GM21825 (cell line): Measurements from ENCODE around the gene IL34.
"Not testable (repeated sequence)": the region's sequence is repeated elsewhere in the genome, so short reads cannot be mapped to it uniquely, and the experiment has no call there.

Experiments
- ATAC-seq: cut with Tn5 transposase; IDR thresholded peaks from one replicate; pipeline ENCODE4 v1.9.1; 2021; ENCODE audit warnings: mild to moderate bottlenecking, moderate library complexity; ENCODE audit not compliant: unreplicated experiment

The IL34 gene

DNA sequence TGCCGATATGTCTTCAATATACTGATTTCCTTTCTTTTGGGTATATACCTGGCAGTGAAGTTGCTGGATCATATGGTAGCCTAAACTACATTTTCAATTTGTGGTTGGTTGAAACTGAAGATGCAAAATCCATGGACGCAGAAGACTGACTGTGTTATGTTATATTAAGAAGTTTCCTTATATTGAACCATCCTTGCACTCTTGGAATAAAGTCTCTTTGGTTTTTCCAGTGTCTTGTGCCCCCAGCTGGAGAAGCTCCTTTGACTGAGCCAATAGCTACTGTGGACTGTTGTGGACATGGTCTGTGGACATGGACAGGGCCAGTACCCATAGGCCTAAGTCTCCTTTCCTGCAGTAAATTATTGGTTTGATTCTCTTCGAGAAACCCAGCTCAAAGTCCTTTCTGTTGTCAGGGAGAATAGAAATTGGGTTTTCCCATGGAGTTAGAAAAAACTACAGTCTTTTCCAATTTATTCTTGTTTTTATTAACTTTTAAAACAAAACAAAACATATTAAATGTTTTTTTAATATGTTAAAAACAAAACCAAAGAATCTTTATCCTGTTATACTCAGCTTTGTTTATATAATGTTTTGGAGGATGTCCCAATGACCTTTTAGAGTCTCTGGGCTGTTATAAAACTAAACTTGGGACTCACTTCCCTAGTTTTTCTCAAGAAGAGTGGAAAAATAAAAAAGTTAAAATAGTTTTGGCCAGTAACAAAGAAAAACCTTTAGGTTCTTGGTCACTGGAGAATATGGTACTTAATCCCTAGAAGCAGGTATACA lies 15.2 kb upstream of the IL34 start:
- ATAC-seq = no peak

GRCh38 chr16:70632273-70632672 lies 14.1 kb upstream of the IL34 start:
- no peak for ATAC-seq

GRCh38 chr16:70633617-70634016 lies 12.7 kb upstream of the IL34 start:
- ATAC-seq = not testable (repeated sequence)

DNA sequence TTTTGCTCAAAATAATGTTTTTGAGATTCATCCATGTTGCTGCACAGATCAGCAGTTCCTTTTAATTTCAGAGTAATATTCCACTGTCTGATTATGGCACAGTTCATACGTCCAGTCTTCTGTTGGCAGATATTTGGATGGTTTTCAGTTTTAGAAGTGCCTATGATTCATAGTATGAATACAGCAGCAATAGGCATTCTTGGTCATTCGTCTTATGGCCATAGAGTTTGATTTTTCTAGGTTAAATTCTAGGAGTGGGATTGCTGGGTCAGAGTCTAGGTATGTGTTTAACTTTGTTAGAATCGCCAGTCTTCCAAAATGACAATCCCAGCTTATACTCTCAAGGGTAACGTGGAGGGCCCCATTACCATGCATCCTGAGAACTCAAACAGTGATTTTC lies 11.5 kb upstream of the IL34 start:
- no peak for ATAC-seq

DNA sequence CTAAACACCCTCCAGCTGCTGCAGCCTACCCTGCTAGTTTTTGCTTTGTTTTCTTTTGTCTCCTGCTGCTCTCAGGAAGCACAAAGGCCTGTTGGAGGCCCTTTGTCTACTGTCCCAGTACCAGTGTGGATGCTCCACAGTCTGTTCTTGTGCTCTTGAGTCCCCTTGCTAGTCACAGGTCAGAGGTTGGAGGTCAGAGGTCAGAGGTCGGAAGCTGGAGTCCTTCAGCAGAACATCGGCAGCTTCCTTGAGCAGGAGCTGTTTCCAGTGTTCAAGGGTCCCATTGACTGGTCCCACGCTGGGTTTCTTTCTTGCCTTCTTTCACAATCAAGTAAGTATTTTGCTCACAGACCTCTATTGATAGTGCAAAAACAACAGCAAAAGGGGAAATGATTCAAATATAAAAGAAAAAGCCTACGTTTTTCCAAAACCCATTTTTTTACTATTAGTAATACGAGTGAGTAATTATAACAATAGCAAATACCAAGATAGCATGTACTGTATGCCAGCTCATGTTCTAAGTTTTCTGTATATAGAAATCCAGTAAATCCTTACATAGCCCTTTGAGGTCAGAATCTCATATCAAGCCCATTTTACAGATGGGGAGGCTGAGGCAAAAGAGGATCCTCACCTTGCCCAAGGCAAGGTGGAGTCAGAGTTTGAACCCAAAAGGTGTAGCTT lies 10.9 kb upstream of the IL34 start:
- ATAC-seq = no peak

- no peak for ATAC-seq
These were observed 7.3 kb upstream of the IL34 start for GRCh38 chr16:70638814-70639792.

GRCh38 chr16:70642633-70643032 lies 3.7 kb upstream of the IL34 start:
- ATAC-seq = no peak

GRCh38 chr16:70643264-70643663 lies 3.1 kb upstream of the IL34 start:
- not testable (repeated sequence) for ATAC-seq

GRCh38 chr16:70644763-70645597 lies 1.4 kb upstream of the IL34 start:
- ATAC-seq = no peak

- ATAC-seq = no peak
These were observed 1.3 kb downstream of the IL34 start for GRCh38 chr16:70647441-70648359.

GRCh38 chr16:70648606-70649005 lies 2.2 kb downstream of the IL34 start:
- no peak for ATAC-seq

DNA sequence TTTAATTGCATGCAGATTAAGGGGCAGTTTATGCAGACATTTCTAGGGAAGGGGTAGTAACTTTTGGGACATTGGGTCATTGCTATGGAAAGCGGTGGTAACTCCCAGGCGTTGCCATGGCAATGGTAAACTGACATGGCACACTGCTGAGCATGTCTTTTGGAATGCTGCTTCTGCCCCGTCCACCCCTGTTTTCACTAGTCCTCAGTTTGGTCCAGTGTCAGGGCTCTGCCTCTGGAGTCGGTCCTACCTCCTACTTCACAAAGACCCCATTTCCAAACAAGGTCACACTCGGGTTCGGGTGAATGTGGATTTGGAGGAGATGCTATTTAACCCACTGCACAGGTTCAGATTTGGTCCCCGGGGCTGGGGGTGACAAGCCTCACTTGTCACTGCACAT lies 2.9 kb downstream of the IL34 start:
- no peak for ATAC-seq

- no peak for ATAC-seq
These were observed 3.9 kb downstream of the IL34 start for GRCh38 chr16:70650216-70650615.

DNA sequence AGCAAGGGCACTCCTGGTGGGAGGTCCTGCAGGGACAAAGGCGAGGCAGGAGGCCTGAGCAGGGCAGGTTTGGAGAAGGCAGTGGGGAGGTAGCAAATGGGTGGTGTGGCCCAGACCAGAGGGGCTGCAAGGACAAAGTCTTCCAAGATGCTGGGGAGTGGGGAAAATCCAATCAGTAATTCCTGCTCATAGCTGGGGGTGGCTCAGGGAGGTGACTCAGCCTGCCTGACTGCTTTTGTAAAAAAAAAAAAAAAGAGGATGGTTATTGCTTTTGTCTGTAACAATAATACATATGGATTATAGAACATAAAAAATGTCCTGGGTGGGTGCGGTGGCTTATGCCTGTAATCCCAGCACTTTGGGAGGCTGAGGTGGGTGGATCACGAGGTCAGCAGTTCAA lies 5.2 kb downstream of the IL34 start:
- no peak for ATAC-seq

- ATAC-seq = no peak
These were observed 6.0 kb downstream of the IL34 start for GRCh38 chr16:70652322-70652721.

DNA sequence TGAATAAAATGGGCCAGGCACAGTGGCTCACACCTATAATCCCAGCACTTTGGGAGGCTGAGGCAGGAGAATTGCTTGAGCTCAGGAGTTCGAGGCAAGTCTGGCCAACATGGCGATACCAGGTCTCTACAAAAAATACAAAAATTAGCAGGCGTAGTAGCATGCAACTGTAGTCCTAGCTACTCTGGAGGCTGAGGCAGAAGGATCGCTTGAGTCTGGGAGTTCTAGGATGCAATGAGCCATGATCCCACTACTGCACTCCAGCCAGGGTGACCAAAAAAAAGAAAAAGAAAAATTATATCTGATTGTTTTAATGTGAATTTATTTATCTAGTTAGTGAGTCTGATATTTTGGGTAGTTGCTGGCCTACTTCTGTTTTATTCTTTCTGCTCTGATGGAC lies 7.0 kb downstream of the IL34 start:
- ATAC-seq = no peak

DNA sequence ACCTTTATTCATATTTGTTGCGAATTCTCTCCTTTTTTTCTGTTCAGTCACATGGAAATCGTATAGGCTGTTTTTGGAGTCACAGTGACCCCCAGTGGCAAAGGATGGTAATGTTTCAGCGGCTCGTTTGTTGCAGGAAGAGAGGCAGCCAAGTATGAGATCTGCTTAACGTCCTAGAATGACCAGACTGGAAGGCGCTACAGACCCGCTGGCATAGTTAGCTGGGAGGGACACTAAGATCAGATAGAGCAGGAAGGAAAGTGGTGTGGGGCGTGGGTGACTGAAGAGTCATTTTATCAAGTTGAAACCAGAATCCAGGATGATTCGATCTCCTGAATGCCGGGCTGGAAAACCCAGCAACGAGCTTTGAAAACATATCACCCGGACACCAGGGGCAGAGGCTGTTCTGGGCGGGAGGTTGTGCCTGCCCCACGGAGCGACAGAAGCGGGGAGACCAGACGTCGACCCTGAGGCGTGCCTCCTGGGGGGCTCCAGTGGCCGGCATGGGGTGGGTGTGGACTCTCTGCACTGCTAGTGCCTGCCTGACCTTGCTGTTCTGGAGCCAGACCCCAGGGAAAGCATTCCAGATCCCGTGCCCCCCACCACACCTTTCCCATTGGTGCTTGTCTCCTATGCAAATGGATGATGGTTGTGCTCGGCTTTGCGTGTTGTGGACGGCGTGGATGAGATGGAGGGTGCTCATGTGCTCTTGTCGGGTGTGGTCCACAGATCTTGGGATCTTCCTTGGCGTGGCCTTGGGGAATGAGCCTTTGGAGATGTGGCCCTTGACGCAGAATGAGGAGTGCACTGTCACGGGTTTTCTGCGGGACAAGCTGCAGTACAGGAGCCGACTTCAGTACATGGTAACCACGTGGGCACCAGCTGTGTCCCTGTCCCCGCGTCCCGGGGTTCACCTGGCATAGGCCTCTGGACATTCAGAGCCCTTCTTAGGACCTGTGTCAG lies 7.7 kb downstream of the IL34 start:
- peak; percentile 62 for ATAC-seq

DNA sequence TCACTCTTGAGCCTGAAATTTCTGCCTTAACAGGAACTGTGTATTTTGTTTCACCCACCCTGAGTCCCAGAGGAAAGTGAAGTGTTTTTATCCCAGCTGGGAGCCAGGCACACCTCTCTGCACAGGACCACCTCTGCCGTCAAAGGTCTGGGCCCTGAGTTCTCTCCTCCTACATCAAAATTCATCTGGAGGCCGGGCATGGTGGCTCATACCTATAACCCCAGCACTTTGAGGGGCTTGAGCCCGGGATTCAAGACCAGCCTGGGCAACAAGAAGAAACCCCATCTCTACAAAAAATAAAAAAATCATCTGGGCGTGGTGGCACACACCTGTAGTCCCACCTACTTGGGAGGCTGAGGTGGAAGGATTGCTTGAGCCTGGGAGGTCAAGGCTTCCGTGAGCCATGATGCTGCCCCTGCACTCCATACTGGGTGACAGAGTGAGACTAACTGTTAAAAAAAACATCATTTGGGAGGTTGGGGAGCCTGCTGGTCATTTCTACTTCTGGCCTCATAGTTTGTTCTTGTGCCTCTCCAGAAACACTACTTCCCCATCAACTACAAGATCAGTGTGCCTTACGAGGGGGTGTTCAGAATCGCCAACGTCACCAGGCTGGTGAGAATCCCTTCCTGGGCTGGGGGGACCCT lies 9.8 kb downstream of the IL34 start:
- ATAC-seq = no peak
